ENCODE data around the gene FAM200C.

- TF ChIP-seq LEF1 (IDR thresholded peaks at IDR 0.05; ENCODE audit: borderline replicate concordance) = no peak
- TF ChIP-seq ARNT (IDR thresholded peaks at IDR 0.05) = no peak
- no peak for TF ChIP-seq NFRKB (IDR thresholded peaks at IDR 0.05)
- no peak for TF ChIP-seq FOXK2 (IDR thresholded peaks at IDR 0.05)
Measured at GRCh38 chr5:160363660-160364395, 36.0 kb downstream of the FAM200C start.
